Right lobe of liver (tissue), 6 donors: ENCODE measurements around the gene MCC. TPM values are rescaled to one million over a fixed set of nuclear protein-coding genes. Genes with fewer than 3 reads are reported as not detected.

Experiments
- ATAC-seq, 4 donors: fragments of 200-7000 bp; cut with Tn5 transposase; one replicate each; pipeline ENCODE4 v1.9.1; 2020; ENCODE audit warnings: mild to moderate bottlenecking in 4 of 4, moderate library complexity in 4 of 4
- DNase-seq, 3 donors: peaks; one replicate each; pipeline ENCODE4 v3.0.0-alpha.2; 2020
- H3K27ac ChIP-seq, 3 donors: fragments of 200-600 bp; one replicate each; pipeline ENCODE4 v1.8.0; 2022
- H3K27me3 ChIP-seq, 2 donors: fragments of 200-600 bp; one replicate each; pipeline ENCODE4 v1.8.0; 2022
- H3K36me3 ChIP-seq, 4 donors: fragments of 200-600 bp; sonication (generic) in 1 of 4; one replicate each; pipeline versions ENCODE4 v1.5.1 to v1.8.0; 2017 to 2022; ENCODE audit warnings: control low read depth in 1 of 4
- H3K4me1 ChIP-seq, 4 donors: fragments of 200-600 bp; sonication (generic) in 1 of 4; one replicate each; pipeline versions ENCODE4 v1.5.1 to v1.8.0; 2017 to 2022; ENCODE audit warnings: control low read depth in 1 of 4
- H3K4me3 ChIP-seq, 3 donors: fragments of 200-600 bp; one replicate each; pipeline ENCODE4 v1.8.0; 2022
- H3K9me3 ChIP-seq, 4 donors: fragments of 200-600 bp; sonication (generic) in 1 of 4; one replicate each; pipeline versions ENCODE4 v1.5.1 to v1.8.0; 2017 to 2022; ENCODE audit warnings: control low read depth in 1 of 4
- POLR2A ChIP-seq: fragments of 450-650 bp; IDR thresholded peaks from one replicate; pipeline ENCODE4 v1.6.1; 2017; ENCODE audit warnings: antibody characterized with exemption, mild to moderate bottlenecking
- WGBS: methylation state at CpG from one replicate; pipeline ENCODE4 v1.1.6; 2018; ENCODE audit warnings: low coverage, low lambda C conversion rate; ENCODE audit not compliant: insufficient coverage; ENCODE audit errors: missing lambda C conversion rate; 5-methylcytosine and 5-hydroxymethylcytosine counted together
- intact Hi-C, 2 donors: fragments of 100-400 bp; cut with DNase I; formaldehyde crosslinking; loops; one replicate each; pipeline versions ENCODE4 v1.11.2 to v1.14.1; 2022
- total RNA-seq, 6 experiments: library from RNA; depleted of rRNA in 2 of 6; stranded (reverse); fragments of >200 nt in 2 of 6; fragmentation: NEBNext Ultra II Directional in 3 of 6; extraction: Animal tissue kit (Norgen Biotek cat#: 25700) in 3 of 6; gene quantifications; one replicate each; pipeline versions ENCODE4 v1.1.0 to v1.2.4, GENCODE V29; 2016 to 2023
- TF ChIP-seq, protein P1 (sequence below), 4 donors: fragments of 200-600 bp in 3 of 4; fragments of 450-650 bp in 1 of 4; IDR thresholded peaks; one replicate each; pipeline versions ENCODE4 v1.5.1 to v1.8.0; 2016 to 2022; ENCODE audit warnings: antibody characterized with exemption in 4 of 4, mild to moderate bottlenecking in 2 of 4
- donor health status: DM: no; HTN: yes; CAD: no.
- donor health status: DM: no; HTN: no; CAD: no.
- donor health status: DM: no; HTN: no; CAD: no.
- donor health status: DM: no; HTN: yes; CAD: no.
- donor health status: DM: no; HTN: yes; CAD: no.

Gene MCC
- total RNA-seq, 6 experiments from 2014 or later, result 23.1 to 35.2 (median 26.1) TPM

DNA sequence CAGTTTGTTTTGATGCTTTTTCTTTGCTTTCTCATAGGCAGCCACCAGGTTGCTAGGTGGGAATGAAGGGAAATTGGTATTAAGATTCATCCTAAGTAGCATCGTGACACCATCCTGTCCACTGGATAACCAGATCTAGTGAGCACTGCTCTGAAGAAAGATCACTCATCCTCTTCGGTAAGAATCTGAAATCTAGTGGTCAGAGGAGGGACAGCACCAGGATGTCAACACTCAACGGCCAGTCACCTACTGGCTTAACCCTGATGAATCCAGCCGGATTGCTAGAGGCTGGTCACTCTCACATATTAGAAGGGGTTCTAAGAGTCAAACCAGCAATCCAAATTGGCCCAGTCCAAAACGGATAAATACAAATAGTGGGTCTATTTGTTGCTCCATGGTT is 460.8 kb downstream of the MCC start:
- no peak overlapping the region for H3K4me3 ChIP-seq
- intact Hi-C loops, result no loop called here
- ATAC-seq (peak in 1 of 4 donors; percentile 12), DNase-seq (no peak)
- 100% methylated on average over 2 of the region's 5 CpGs for WGBS
- TF ChIP-seq, protein P1, sequence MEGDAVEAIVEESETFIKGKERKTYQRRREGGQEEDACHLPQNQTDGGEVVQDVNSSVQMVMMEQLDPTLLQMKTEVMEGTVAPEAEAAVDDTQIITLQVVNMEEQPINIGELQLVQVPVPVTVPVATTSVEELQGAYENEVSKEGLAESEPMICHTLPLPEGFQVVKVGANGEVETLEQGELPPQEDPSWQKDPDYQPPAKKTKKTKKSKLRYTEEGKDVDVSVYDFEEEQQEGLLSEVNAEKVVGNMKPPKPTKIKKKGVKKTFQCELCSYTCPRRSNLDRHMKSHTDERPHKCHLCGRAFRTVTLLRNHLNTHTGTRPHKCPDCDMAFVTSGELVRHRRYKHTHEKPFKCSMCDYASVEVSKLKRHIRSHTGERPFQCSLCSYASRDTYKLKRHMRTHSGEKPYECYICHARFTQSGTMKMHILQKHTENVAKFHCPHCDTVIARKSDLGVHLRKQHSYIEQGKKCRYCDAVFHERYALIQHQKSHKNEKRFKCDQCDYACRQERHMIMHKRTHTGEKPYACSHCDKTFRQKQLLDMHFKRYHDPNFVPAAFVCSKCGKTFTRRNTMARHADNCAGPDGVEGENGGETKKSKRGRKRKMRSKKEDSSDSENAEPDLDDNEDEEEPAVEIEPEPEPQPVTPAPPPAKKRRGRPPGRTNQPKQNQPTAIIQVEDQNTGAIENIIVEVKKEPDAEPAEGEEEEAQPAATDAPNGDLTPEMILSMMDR (IDR thresholded peaks at IDR 0.05), result no peak
- TF ChIP-seq POLR2A, result no peak
- no peaks in the 10 kb centered on the region for H3K4me1 ChIP-seq
- H3K36me3 ChIP-seq, result peaks cover 0 to 51% (median 26%) of the 10 kb centered on the region in 4 donors
- H3K27me3 ChIP-seq, result no peaks in the 10 kb centered on the region
- no peaks in the 10 kb centered on the region for H3K9me3 ChIP-seq
- no peak overlapping the region for H3K27ac ChIP-seq

DNA sequence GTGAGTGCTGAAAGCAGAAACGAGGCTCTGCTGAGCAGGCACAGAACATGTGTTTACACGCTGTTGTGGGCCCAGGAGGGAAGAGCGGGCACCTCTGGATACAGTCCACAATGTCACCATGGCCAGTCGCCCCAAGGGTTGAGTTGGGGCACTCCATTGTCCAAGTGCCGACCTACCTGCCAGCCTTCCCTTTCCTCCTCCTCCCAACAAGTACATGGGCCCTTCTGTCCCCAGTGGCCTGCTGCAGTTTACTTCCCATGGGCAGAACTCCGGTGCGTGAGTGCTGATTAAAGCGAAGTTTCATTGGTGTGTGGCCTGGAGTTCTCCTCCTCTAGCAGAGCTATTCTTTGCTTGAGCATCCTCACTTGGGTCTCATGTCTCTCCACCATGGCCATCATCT is 461.2 kb downstream of the MCC start:
- Histone ChIP-seq H3K27ac (no peak overlapping the region), H3K27me3 (no peaks in the 10 kb centered on the region), H3K4me3 (no peak overlapping the region), H3K9me3 (no peaks in the 10 kb centered on the region), H3K36me3 (peaks cover 0 to 53% (median 26%) of the 10 kb centered on the region in 4 donors), H3K4me1 (no peaks in the 10 kb centered on the region)
- no peak for ATAC-seq
- TF ChIP-seq, protein P1 (IDR thresholded peaks at IDR 0.05), result no peak
- no peak for TF ChIP-seq POLR2A
- intact Hi-C loops, result no loop called here
- no peak for DNase-seq
- WGBS, result 71% methylated on average over 4 of the region's 8 CpGs

DNA sequence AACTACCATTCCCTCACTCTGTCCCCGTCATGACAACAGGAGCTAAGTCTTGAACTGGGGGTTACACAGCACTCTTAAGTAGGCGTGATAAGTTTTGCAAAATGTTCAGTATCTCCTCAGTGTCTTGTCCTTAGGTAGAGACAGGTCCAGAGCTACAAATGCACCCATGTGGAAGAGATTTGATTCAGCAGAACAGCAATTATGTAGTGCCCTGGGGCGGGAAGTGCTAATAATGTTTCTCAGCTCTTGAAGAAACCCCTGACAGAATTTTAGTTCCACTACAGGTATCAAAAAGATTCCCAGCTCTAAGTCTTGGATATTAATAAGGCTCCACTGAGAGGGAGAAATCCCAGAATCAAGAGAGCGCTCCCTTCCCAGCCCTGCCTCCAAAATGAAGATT is 462.0 kb downstream of the MCC start:
- no peaks in the 10 kb centered on the region for H3K9me3 ChIP-seq
- ATAC-seq, result no peak
- H3K27ac ChIP-seq, result no peak overlapping the region
- 100% methylated on average over 3 of the region's 4 CpGs for WGBS
- no peaks in the 10 kb centered on the region for H3K4me1 ChIP-seq
- DNase-seq, result no peak
- H3K27me3 ChIP-seq, result no peaks in the 10 kb centered on the region
- TF ChIP-seq, protein P1 (IDR thresholded peaks at IDR 0.05), result no peak
- no peak for TF ChIP-seq POLR2A
- intact Hi-C loops, result no loop called here
- no peak overlapping the region for H3K4me3 ChIP-seq
- H3K36me3 ChIP-seq, result peaks cover 0 to 61% (median 26%) of the 10 kb centered on the region in 4 donors

DNA sequence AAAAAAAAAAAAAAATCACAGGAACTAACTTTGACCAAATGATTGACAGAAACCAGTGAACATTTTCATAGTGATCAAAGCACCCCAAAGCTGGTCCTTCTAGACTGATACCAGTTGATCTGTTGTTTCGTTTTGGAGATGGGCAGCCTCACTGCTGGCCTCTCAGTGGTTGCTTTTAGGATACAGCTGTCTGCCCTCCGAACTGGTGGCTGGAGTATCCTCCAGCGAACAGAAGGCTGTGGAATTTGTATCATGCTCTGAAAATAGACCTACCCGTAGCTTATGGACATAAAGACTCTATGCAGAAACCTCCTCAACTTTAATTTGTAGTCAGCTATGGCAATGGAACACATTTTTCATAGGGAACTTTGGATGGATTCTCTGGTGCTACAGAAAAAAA is 462.7 kb downstream of the MCC start:
- Histone ChIP-seq H3K36me3 (peaks cover 0 to 61% (median 28%) of the 10 kb centered on the region in 4 donors), H3K4me3 (no peak overlapping the region), H3K27me3 (no peaks in the 10 kb centered on the region), H3K9me3 (no peaks in the 10 kb centered on the region), H3K4me1 (no peaks in the 10 kb centered on the region), H3K27ac (no peak overlapping the region)
- DNase-seq, result no peak
- ATAC-seq, result no peak
- intact Hi-C loops, result no loop called here
- no peak for TF ChIP-seq POLR2A
- TF ChIP-seq, protein P1 (IDR thresholded peaks at IDR 0.05), result no peak
- 88% methylated on average over 1 of the region's 4 CpGs for WGBS
